Prostate gland (tissue), 2 donors: ENCODE measurements around the gene PIK3C2G.

Experiments
- POLR2A ChIP-seq: fragments of 450-650 bp; IDR thresholded peaks from one replicate; pipeline ENCODE4 v1.6.1; 2016; ENCODE audit warnings: antibody characterized with exemption, mild to moderate bottlenecking
- POLR2AphosphoS5 ChIP-seq: sonication (generic); formaldehyde crosslinking; IDR thresholded peaks from one replicate; pipeline ENCODE4 v1.6.1; 2017; ENCODE audit warnings: antibody characterized with exemption
- TF ChIP-seq, protein P1 (sequence below), 4 experiments: fragments of 200-600 bp in 2 of 4; fragments of 450-650 bp in 2 of 4; sonication (generic) in 2 of 4; IDR thresholded peaks; 1 replicate in 3 of 4; 2 replicates in 1 of 4; pipeline ENCODE4 v1.5.1; 2016 to 2019; ENCODE audit warnings: antibody characterized with exemption in 4 of 4, mild to moderate bottlenecking in 2 of 4, moderate library complexity in 2 of 4

GRCh38 chr12:18632848-18633247 lies 371.5 kb downstream of the PIK3C2G start:
- TF ChIP-seq, protein P1, sequence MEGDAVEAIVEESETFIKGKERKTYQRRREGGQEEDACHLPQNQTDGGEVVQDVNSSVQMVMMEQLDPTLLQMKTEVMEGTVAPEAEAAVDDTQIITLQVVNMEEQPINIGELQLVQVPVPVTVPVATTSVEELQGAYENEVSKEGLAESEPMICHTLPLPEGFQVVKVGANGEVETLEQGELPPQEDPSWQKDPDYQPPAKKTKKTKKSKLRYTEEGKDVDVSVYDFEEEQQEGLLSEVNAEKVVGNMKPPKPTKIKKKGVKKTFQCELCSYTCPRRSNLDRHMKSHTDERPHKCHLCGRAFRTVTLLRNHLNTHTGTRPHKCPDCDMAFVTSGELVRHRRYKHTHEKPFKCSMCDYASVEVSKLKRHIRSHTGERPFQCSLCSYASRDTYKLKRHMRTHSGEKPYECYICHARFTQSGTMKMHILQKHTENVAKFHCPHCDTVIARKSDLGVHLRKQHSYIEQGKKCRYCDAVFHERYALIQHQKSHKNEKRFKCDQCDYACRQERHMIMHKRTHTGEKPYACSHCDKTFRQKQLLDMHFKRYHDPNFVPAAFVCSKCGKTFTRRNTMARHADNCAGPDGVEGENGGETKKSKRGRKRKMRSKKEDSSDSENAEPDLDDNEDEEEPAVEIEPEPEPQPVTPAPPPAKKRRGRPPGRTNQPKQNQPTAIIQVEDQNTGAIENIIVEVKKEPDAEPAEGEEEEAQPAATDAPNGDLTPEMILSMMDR (IDR thresholded peaks at IDR 0.05) = no peak
- TF ChIP-seq POLR2A = no peak
- no peak for TF ChIP-seq POLR2AphosphoS5
